HG02870 (cell line): ENCODE results near the gene RLBP1.
"Not testable (repeated sequence)": the region's sequence is repeated elsewhere in the genome, so short reads cannot be mapped to it uniquely, and the experiment has no call there.

ENCODE experiments used
- ATAC-seq: cut with Tn5 transposase; IDR thresholded peaks from one replicate; pipeline ENCODE4 v1.9.1; 2021; ENCODE audit warnings: mild to moderate bottlenecking, moderate library complexity; ENCODE audit not compliant: unreplicated experiment

The RLBP1 gene

DNA sequence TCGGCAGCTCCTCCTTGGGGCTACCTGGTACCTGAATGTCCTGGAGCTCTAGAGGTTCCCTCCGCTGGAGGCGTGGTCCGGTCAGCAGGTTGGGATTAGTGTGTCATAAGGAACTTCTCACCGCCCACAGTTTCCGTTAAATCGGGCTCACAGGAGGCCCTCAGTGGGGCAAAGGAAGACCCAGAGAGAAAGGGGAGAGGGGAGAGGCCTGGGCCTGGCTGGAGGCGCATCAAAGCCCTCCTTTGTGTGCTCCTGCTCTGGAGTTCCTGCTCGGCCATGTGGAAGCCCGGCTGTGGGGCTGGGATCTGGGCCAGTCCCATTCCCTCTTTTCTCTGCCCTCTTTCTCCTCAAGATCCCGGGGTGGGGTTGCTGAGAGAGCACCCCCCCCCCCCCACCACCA is at the start of gene RLBP1:
TSS of gene RLBP1 (minus strand) at position 37 of the 400 bp plus-strand sequence. CDS start 2,604 bp downstream, outside the sequence.
- ATAC-seq: no peak

GRCh38 chr15:89250142-89250541 is 28.8 kb upstream of the RLBP1 start:
- ATAC-seq: not testable (repeated sequence)

- no peak for ATAC-seq
Observed at GRCh38 chr15:89248584-89248983, 27.2 kb upstream of the RLBP1 start.

DNA sequence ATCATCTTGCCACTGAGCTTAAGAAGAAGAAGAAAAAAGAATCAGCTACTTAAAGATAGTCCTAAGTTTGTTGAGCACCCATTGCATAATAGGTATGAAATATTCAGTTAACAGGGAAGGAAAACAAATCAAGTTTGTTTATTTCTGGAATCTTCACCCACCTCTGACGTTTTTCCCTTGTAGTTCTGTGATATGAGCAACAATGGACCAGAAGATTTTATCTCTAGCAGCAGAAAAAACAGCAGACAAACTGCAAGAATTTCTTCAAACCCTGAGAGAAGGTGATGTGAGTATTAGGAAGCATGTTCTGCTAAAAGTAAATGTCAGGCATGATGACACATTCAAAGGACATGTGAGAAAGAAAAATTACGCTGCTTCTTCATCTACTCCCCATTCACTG is 26.1 kb upstream of the RLBP1 start:
- ATAC-seq: no peak

DNA sequence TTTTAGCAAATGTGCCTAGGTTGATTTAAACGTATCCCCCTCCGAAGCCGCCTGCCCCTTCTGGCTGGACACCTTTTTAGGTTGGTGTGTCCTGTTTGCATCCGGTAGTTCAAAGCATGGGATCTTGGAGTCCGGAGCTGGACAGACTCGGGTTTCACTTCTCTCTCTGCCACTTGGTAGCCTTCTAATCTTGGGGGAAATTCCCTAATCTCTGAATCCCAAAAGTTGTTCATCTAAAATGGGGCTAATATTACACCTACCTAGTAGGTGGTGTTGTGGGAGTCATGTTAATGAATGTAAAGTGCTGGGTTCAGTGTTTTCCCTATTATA is 23.2 kb upstream of the RLBP1 start:
- ATAC-seq: peak; percentile 16

GRCh38 chr15:89243691-89244573 is 22.6 kb upstream of the RLBP1 start, which contains the start of gene FANCI:
Gene FANCI, plus strand, starts transcription at chr15:89243979. Its CDS starts 3,669 bp downstream, at chr15:89247648.
- peak; percentile 94 for ATAC-seq

DNA sequence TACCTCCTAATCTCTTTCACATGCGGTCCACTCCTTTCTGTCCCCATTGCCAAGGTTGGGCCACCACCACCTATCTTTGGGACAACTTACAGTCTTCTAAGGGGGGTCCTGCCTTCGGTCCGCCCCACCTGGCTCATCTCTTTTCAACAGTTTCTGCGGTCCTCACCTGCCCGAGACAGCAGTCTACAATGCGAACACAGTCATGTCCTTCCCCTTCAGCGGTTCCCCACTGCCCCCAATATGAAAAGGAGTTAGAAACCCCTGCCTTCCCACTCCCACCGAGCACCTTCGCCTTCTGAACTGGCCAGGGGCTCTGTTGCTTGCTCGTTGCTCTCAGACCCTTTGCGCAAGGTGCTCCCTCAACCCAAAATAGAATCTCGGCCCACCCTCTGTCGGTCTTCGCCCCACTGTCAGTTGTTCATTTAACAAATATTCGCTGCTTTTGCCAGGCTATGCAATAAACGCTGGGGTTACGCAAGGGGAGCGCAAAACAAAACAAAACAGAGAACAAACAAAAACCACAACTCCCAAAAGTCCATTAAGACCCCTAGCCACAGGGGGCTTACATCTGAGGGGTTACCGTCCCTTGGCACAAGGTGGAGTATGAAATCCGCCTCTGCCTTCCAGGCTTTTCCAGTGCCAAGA is 21.8 kb upstream of the RLBP1 start:
- ATAC-seq: no peak

DNA sequence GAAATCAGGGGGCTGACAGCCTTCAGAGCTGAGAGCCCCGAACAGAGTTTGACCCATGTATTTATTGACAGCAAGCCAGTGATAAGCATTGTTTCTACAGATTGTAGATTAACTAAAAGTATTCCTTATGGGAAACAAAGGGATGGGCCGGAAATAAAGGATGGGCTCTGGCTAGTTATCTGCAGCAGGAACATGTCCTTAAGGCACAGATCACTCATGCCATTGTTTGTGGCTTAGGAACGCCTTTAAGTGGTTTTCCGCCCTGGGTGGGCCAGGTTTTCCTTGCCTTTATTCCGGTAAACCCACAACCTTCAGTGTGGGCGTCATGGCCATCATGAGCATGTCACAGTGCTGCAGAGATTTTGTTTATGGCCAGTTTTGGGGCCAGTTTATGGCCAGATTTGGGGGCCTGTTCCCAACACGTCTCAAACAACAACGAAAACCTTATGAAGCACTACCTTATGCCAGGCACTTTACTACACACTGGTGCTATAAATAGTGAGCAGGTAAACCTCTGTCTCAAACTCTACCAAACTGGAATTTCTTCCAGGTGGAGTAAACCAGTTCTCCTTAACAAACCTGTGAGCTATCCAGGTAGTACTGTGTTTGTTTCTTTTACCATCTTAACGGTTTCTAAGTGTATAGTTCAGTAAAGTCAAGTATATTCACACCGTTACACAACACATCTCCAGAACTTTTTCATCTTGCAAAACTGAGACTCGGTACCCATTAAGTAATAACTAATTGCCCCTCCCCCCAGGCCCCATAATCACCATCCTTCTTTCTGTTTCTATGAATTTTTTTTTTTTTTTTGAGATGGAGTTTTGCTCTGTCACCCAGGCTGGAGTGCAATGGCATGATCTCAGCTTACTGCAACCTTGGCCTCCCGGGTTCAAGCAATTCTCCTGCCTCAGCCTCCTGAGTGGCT is 18.8 kb upstream of the RLBP1 start:
- ATAC-seq: not testable (repeated sequence)

DNA sequence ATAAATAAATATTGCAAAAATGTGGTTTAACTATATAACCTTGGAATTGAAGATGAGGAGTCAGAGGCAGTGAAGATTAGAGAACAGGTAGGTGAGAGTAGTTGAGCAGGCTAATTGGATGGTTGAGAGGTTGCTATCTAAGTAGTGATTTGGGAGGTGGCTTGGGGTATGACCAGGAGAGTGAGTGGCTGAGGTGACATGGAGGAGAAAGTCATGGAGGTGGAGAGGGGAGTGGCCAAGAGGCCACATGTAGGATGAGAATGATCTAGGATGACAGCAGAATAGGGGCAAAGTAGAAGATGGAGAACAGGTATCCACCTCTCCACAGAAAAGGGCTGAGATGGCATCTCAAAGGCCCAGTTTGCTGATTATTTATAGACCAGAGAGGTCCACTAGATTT is 10.5 kb upstream of the RLBP1 start:
- ATAC-seq: no peak

GRCh38 chr15:89230277-89230676 is 8.9 kb upstream of the RLBP1 start:
- ATAC-seq: no peak

DNA sequence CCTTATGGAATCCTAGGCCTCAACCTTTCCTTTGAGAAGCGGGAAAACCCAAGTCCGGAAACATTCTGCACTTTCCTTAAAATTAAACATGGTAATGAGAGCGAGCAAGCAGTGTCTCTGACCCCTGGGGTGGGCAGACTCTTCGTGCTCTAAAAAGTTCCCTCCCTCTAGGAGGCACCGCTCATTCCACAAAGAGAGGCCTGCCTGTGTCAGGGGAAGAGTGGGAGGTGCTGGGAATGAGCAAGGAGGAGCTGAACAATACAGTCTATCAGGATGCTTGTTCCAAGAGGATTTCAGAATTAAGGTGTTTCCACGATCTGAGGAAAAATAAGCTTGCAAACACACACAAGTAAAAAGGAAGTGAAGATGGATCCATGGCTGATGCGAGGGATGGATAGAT is 6.0 kb upstream of the RLBP1 start:
- no peak for ATAC-seq

GRCh38 chr15:89226359-89227221 is 5.2 kb upstream of the RLBP1 start:
- no peak for ATAC-seq

- no peak for ATAC-seq
Observed at GRCh38 chr15:89225588-89225987, 4.2 kb upstream of the RLBP1 start.

DNA sequence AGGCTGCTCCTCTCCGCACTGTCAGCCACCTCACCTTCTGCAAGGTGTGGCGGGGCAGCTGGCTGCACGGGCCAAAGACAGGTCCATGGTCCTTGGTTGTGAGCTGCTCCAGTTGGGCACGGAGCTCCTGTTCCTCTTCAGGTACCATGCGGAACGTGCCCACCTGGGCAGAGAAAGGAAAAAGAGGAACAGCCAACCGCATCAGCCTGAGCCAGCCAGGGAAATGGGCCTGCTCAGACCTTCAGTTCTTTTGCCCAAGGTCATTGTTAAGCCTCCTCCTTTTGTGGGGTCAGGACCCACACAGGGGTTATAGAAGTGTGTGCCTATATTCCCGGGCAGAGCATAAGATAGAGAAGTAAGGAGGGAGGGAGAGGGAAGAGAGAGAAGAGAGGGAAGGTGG is 2.8 kb downstream of the RLBP1 start:
- no peak for ATAC-seq

- ATAC-seq: no peak
Observed at GRCh38 chr15:89217686-89218376, 3.5 kb downstream of the RLBP1 start.

GRCh38 chr15:89217031-89217430 is 4.3 kb downstream of the RLBP1 start:
- no peak for ATAC-seq

- ATAC-seq: no peak
Observed at GRCh38 chr15:89215627-89216026, 5.8 kb downstream of the RLBP1 start.

GRCh38 chr15:89211678-89212170 is 9.7 kb downstream of the RLBP1 start:
- no peak for ATAC-seq

- ATAC-seq: no peak
Observed at GRCh38 chr15:89209057-89209456, 12.3 kb downstream of the RLBP1 start.
